ENCODE data around the gene SCUBE1.

- TF ChIP-seq RAD21 (IDR thresholded peaks at IDR 0.05; ENCODE audit: low read depth): no peak
- no peak for TF ChIP-seq CTCF (IDR thresholded peaks at IDR 0.05 in 2 of 3, conservative IDR thresholded peaks at IDR 0.05 in 1 of 3; ENCODE audit: borderline replicate concordance in 1 of 3, insufficient read depth in 1 of 3, low read depth in 2 of 3, low read length in 2 of 3)
- no peak for TF ChIP-seq POLR2AphosphoS5 (IDR thresholded peaks at IDR 0.05; ENCODE audit: low read depth, low read length)
- TF ChIP-seq EZH2 (IDR thresholded peaks at IDR 0.05): no peak
- no peak for TF ChIP-seq SP1 (IDR thresholded peaks at IDR 0.05; ENCODE audit: low read depth)
- TF ChIP-seq SRF (IDR thresholded peaks at IDR 0.05; ENCODE audit: low read depth): no peak
- TF ChIP-seq MAX (IDR thresholded peaks at IDR 0.05): no peak
- no peak for TF ChIP-seq POLR2A (IDR thresholded peaks at IDR 0.05; ENCODE audit: borderline replicate concordance, extremely low read depth, insufficient read depth, insufficient read length)
- TF ChIP-seq SIN3A (IDR thresholded peaks at IDR 0.05; ENCODE audit: low read depth): no peak
- TF ChIP-seq ZFX (IDR thresholded peaks at IDR 0.05): no peak
- TF ChIP-seq JUND (IDR thresholded peaks at IDR 0.05): no peak
- TF ChIP-seq ELF1 (IDR thresholded peaks at IDR 0.05; ENCODE audit: borderline replicate concordance, low read depth): no peak
These were observed 53.6 kb downstream of the SCUBE1 start for GRCh38 chr22:43289531-43289963.

All from HCT116 (cell line).